GM12875 (cell line): Measurements from ENCODE around the gene FNTB.

ENCODE experiments used
- H3K4me3 ChIP-seq: one replicate; pipeline ENCODE4 v1.5.1; 2011; ENCODE audit warnings: low read depth, low read length, control low read depth
- TF ChIP-seq, protein P1 (sequence below): IDR thresholded peaks from 2 replicates; pipeline ENCODE4 v1.5.1; 2011; ENCODE audit warnings: low read depth, mild to moderate bottlenecking, control low read depth, inconsistent platforms, low read length, moderate library complexity, borderline replicate concordance; ENCODE audit not compliant: insufficient read depth

The FNTB gene

DNA sequence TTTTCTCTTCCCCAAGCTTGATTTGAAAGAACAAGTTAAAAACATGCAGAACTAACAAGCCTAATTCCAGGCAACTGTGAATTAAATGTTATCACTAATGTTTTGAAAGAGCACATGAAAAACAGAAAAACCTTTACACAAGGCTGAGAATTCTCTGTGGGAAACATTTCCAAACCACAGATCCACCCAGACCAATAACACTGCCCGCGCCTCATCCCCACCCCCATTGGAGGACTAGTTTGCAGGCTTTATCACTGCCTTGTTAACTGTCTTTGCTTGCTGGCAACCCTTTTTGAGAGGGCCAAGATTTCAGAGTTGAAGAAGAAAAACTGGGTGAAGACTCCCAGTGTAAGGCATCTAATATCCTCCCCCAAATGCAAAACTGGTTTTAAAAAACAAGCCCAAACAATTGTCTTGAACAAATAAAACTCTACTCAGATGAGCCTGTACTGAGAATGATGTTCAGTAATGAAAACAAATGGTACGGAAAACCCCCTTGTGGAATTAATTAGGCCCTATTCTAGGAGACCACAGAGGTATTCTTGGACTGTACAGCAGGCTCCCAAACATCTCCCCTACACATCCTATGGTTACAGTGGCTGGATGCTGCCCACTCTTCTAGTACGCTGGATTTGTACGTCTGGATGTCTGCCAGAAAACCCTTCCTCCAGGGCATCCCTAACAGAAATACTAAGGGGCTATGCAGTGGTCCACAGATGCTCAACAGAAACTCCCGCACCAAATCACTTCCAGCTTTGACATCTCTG, 109.8 kb downstream of the FNTB start:
- TF ChIP-seq, protein P1, sequence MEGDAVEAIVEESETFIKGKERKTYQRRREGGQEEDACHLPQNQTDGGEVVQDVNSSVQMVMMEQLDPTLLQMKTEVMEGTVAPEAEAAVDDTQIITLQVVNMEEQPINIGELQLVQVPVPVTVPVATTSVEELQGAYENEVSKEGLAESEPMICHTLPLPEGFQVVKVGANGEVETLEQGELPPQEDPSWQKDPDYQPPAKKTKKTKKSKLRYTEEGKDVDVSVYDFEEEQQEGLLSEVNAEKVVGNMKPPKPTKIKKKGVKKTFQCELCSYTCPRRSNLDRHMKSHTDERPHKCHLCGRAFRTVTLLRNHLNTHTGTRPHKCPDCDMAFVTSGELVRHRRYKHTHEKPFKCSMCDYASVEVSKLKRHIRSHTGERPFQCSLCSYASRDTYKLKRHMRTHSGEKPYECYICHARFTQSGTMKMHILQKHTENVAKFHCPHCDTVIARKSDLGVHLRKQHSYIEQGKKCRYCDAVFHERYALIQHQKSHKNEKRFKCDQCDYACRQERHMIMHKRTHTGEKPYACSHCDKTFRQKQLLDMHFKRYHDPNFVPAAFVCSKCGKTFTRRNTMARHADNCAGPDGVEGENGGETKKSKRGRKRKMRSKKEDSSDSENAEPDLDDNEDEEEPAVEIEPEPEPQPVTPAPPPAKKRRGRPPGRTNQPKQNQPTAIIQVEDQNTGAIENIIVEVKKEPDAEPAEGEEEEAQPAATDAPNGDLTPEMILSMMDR = no peak
- H3K4me3 ChIP-seq = no peak overlapping the region

DNA sequence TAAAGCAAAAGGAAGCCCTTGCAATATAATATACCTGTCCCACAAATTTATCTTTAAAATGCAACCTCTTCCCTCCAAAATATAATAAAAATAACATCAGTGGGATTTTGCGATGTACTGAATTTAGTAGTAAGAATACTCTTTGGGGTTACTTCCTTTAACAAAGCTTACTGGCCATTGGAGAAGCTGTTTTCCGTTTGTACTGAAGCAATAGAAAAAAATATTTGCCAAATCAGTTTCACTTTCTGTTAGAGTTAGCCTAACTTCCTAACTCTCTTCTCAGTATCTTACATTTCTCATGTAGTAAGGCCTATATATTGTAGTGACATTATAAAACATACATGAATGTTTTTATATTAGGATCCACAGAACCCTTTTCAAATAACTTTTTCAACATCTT, 111.9 kb downstream of the FNTB start:
- TF ChIP-seq, protein P1 = no peak
- H3K4me3 ChIP-seq = no peak overlapping the region

DNA sequence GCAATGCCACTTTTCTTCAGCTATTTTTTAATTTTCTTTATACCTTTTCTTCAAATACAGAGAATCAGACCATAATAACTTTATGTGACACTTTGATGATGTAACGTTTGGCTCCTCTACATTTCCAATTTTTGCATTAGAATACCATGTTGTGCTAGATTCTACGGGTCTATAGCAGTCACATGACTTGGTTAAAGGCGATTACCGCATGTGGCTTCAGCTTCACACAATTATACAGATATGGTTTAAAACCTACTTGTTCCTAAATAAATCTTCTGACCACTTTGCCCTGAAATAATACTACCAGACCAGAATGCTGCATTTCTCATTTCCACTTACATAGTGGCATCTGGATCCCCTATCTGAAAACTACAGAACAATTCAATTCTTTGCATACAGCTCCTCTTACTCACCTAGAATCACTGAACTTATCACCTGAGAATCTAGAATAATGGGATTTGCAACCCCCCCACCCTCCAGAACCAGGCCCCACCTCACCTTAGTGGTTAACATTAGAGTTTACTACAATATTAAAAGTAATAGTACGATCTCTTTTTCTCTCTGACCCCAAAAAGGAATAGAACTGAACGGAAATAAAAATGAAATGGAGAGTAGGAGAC, 114.3 kb downstream of the FNTB start:
- peak overlapping the region; percentile 93 for H3K4me3 ChIP-seq
- TF ChIP-seq, protein P1 = no peak

DNA sequence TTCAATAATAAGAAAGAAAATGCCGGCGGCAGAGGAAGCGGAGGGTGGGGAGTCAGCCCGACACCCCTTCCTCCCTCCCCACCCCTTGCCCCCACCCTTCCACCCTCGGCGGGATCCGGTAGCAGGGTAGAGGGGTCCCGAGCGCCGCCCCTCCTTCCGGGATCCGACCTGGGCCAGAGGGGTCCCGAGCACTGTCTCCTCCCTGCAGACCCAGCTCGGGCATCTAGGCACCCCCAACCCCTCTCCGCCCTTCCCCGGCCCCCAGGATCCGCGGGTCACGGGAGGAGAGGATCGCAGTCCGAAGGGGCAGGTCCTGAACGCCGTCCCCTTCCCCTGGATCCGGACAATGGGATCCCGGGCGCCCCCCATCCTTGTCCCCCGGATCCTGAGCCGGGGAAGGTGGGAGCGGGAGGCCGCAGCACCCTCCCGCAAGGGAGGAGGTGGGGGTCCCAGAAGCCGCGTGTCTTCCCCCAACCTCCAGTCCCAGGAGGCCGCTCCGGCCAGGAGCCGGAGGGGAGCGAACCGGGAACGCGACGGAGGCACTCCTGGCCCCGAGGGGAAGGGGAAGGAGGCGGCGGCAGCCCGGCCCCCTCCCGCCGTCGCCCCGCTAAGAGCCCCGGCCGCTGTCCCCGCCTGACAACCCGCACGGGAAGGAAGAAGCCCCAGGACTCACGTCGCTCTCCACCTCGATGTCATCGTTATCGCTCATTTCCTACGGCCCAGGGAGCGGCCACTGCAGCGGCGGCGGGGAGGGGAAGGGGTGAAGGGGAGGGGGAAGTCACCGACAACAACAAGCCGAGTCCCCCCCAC, 115.1 kb downstream of the FNTB start:
- peak overlapping the region; percentile 93 for H3K4me3 ChIP-seq
- TF ChIP-seq, protein P1 = no peak

DNA sequence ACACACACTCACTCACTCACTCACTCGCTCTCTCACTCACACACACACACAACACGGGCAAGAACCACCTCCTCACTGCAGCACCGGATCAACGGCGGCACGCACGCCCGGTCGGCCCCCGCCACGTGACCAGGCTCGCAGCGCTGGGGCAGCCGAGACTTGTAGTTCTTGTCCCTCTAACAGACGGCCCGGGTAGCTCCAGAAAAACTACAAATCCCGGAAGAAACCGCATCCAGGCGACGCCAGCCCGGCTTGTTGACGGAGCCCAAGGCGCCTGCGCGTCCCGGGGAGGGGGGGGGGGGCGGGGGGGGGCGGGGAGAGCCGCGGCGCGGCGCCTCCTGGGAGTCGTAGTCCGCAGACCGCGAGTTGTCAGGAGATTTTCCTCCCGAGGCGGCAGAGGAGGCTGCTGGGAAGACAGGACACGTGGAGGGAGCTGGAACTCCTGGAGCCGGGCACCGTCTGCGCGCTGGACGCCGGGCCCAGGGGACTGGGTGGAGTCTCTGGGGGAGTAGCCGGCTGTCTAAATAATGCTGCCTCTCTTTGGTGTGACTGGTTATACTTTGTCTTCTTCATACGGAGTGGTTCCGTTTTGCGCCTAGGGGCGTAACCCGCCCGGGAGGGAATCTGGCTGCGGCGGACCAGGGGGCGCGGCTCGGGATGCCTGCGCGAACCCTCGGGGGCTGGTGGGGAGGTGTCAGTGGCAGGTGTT, 115.9 kb downstream of the FNTB start, which contains the start of gene MAX:
MAX (minus strand) TSS at position 77 of the 709 bp plus-strand sequence. CDS start 178 bp downstream, outside the sequence.
- peak within 1 kb of the TSS; percentile 93 for H3K4me3 ChIP-seq
- TF ChIP-seq, protein P1 = no peak

DNA sequence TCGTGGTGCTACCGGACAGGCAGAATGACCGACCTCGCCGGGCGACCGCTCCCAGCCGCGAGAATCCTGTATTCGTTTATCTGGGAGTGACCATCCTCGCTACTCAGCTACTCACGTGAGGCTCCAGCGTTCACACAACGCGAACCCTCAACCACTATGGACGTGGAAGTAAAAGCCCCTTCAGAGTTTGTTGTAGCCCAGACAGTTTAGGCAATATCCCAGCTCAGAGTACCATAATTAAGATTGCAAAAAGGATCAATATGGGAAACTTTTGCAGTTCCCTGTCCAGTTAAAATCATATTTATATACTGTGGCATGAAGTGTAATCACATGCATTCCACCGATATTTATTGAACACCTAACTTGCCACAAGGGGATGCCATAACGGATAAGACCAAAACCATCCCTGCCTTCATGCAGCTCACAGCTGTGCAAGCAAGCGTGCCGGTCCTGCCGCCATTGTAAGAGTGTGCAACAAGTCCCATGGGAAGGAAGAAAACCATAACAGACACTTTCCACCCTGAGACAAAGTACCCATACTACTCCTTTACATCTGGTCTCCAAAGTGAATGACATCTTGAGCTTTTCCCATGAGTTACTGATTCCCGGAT, 116.6 kb downstream of the FNTB start:
- TF ChIP-seq, protein P1 = 0 out of 2 replicates have a peak, but pooled peaks have one; percentile 27
- H3K4me3 ChIP-seq = peak overlapping the region; percentile 85
